Esophagus squamous epithelium (tissue), 4 donors: ENCODE measurements around the gene COL26A1.

Experiments used
- CTCF ChIP-seq, 6 experiments: fragments of 450-650 bp in 4 of 6; fragments of 200-600 bp in 2 of 6; sonication (generic) in 2 of 6; IDR thresholded peaks; one replicate each; pipeline ENCODE4 v1.5.1; 2016 to 2019; ENCODE audit warnings: antibody characterized with exemption in 6 of 6, mild to moderate bottlenecking in 4 of 6, moderate library complexity in 4 of 6
- POLR2A ChIP-seq, 4 donors: fragments of 450-650 bp; IDR thresholded peaks; one replicate each; pipeline ENCODE4 v1.6.1; 2017; ENCODE audit warnings: antibody characterized with exemption in 4 of 4, mild to moderate bottlenecking in 4 of 4, moderate library complexity in 3 of 4

DNA sequence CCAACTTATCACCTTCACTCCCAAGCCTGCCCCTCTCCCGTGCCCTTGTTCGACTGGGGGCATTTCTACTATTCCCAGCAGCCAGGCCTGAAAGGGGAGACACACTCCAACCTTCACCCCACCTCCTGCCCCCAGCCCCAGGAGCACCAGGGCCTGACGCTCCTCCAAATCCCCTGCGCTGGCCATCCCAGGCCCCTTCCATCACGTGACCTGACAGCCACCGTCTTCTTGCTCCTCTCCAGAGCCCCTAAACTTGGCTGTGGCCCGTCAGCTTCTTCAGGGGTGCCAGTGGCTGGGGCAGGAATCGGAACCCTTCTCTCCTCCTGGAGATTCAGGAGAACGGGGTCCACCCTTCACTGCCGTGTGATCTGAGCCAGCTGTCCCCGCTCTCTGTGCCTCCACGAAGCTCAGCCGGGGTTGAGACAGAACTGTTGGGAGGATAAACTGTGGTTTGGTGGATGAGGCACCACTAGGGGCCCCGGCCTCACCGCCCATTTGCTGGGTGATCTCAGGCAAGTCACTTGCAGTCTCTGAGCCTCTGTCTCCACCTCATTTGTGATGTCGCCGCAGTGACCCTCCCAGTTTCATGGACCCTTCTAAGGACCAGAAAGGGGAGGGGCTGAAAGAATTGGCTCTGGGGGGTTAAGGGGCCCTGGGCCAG lies 175.4 kb downstream of the COL26A1 start:
- TF ChIP-seq CTCF (IDR thresholded peaks at IDR 0.05) (no peak), POLR2A (IDR thresholded peaks at IDR 0.05) (no peak)
